Mammary epithelial cell (primary cell): ENCODE data around the gene RNPEPL1.

Experiments
- EZH2 ChIP-seq: IDR thresholded peaks from 2 replicates; pipeline ENCODE4 v1.6.1; 2012; ENCODE audit warnings: low read length, inconsistent platforms, borderline replicate concordance
- TF ChIP-seq, protein P1 (sequence below), 2 donors: IDR thresholded peaks in 1 of 2; conservative IDR thresholded peaks in 1 of 2; 2 replicates each; pipeline ENCODE4 v1.5.1; 2011 to 2012; ENCODE audit warnings: inconsistent platforms in 2 of 2, low read length in 2 of 2, mild to moderate bottlenecking in 2 of 2, control low read depth in 1 of 2, low read depth in 1 of 2; ENCODE audit not compliant: insufficient read depth in 1 of 2; ENCODE audit errors: extremely low read depth in 1 of 2

DNA sequence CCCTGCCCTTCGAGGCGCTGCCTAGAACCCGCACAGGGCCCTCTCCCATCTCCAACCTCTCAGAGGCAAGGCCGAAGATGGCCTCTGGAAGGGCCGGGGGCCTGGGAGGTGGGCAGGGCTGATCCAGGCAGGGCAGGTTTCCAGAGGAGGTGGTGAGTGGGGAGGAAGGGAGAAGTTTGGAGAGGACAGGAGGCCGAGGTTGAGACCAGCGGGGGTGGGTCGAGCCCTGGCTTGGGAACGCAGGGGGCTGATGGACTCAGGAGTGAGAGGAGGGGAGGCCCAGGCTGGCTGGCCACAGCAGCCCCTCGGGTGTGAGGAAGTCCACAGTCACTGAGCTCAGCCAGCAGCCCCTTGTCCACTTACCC is 28.8 kb downstream of the RNPEPL1 start:
- TF ChIP-seq, protein P1, sequence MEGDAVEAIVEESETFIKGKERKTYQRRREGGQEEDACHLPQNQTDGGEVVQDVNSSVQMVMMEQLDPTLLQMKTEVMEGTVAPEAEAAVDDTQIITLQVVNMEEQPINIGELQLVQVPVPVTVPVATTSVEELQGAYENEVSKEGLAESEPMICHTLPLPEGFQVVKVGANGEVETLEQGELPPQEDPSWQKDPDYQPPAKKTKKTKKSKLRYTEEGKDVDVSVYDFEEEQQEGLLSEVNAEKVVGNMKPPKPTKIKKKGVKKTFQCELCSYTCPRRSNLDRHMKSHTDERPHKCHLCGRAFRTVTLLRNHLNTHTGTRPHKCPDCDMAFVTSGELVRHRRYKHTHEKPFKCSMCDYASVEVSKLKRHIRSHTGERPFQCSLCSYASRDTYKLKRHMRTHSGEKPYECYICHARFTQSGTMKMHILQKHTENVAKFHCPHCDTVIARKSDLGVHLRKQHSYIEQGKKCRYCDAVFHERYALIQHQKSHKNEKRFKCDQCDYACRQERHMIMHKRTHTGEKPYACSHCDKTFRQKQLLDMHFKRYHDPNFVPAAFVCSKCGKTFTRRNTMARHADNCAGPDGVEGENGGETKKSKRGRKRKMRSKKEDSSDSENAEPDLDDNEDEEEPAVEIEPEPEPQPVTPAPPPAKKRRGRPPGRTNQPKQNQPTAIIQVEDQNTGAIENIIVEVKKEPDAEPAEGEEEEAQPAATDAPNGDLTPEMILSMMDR (conservative IDR thresholded peaks at IDR 0.05 in 1 of 2, IDR thresholded peaks at IDR 0.05 in 1 of 2; ENCODE audit: extremely low read depth in 1 of 2, insufficient read depth in 1 of 2, low read depth in 1 of 2, low read length in 2 of 2), result no peak
- TF ChIP-seq EZH2, result no peak
